Bronchial epithelial cell (primary cell): ENCODE data around the gene FBXO45. TPM values are rescaled to one million over a fixed set of nuclear protein-coding genes. Genes with fewer than 3 reads are reported as not detected.

ENCODE experiments used
- DNase-seq: peaks from one replicate; pipeline ENCODE4 v3.0.0-alpha.2; 2010; ENCODE audit warnings: low read depth
- FAIRE-seq: peaks from 2 replicates; lab custom pipeline; 2011; peaks lifted over from hg19 to GRCh38; lab: Jason Lieb, UNC
- H3K27me3 ChIP-seq: 2 replicates; pipeline ENCODE4 v1.5.1; 2011; ENCODE audit warnings: low read length; ENCODE audit not compliant: control insufficient read depth, insufficient read depth
- H3K36me3 ChIP-seq: 2 replicates; pipeline ENCODE4 v1.5.1; 2011; ENCODE audit warnings: low read length; ENCODE audit not compliant: control insufficient read depth, insufficient read depth
- H3K4me3 ChIP-seq: 2 replicates; pipeline ENCODE4 v1.5.1; 2011; ENCODE audit warnings: mild to moderate bottlenecking, low read depth, low read length, control low read depth
- CTCF ChIP-seq: IDR thresholded peaks from 2 replicates; pipeline ENCODE4 v1.5.1; 2011; ENCODE audit warnings: mild to moderate bottlenecking, moderate library complexity, low read length, control low read depth, inconsistent platforms; ENCODE audit not compliant: insufficient read depth, severe bottlenecking
- total RNA-seq: library from RNA; depleted of rRNA; stranded (reverse); fragments of >200 nt; gene quantifications from 2 replicates; pipeline ENCODE4 v1.2.1, GENCODE V29; 2014

FBXO45 gene
- total RNA-seq, 1 donor from 2014 or later = 26.6 TPM

DNA sequence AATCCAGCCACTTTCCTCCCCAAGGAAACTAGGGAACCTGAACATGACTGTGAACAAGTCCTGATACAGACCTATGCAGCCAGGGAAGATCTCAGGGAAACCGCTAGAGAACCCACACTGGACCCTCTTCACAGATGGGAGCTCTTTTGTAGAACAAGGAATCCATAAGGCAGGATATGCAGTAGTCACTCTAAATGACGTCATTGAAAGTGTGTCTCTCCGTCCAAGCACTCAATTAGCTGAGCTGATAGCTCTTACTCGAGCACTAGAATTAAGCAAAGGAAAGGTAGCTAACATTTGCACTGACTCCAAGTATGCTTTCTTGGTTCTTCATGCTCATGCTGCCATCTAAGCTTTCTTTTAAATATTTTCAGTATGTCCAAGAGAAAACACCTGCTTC, 43.3 kb upstream of the FBXO45 start:
- Histone ChIP-seq H3K36me3 (no peaks in the 10 kb centered on the region), H3K4me3 (no peak overlapping the region), H3K27me3 (no peaks in the 10 kb centered on the region)
- no peak for TF ChIP-seq CTCF
- DNase-seq (no peak), FAIRE-seq (no peak)

- DNase-seq (peak; percentile 21), FAIRE-seq (no peak)
- peak overlapping the region; percentile 31 for H3K4me3 ChIP-seq
- no peaks in the 10 kb centered on the region for H3K27me3 ChIP-seq
- no peaks in the 10 kb centered on the region for H3K36me3 ChIP-seq
- TF ChIP-seq CTCF = peak; percentile 60
Observed at GRCh38 chr3:196528639-196529233, 39.7 kb upstream of the FBXO45 start.

DNA sequence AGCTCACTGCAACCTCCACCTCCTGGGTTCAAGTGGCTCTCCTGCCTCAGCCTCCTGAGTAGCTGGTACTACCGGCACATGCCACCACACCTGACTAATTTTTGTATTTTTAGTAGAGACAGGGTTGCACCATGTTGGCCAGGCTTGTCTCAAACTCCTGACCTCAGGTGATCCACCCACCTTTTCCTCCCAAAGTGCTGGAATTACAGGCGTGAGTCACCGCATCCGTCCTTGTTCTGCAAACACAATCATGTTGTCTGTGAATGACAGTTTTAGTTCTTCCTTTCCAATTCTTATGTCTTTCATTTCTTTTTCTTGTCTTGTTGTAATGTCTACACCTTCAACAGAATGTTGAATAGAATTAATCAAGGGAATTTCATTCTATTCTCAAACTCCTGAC, 37.0 kb upstream of the FBXO45 start:
- Histone ChIP-seq H3K36me3 (no peaks in the 10 kb centered on the region), H3K4me3 (no peak overlapping the region), H3K27me3 (no peaks in the 10 kb centered on the region)
- DNase-seq (peak; percentile 66), FAIRE-seq (no peak)
- no peak for TF ChIP-seq CTCF

DNA sequence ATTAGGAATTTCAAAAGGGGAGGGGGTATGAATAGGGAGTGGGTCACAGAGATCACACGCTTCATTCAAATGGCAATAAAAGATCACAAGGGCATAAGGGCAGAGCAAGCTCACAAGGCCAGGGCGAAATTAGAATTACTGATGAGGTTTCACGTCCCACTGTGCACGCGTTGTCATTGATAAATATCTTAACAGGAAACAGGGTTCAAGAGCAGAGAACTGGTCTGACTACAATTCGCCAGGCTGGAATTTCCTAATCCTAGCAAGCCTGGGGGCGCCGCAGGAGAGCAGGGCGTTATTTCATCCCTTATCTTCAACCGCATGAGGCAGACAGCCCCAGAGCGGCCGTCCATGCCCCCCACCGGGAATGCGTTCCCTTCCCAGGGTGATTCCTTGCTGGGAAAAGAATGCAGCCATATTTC, 35.2 kb upstream of the FBXO45 start:
- DNase-seq = no peak

DNA sequence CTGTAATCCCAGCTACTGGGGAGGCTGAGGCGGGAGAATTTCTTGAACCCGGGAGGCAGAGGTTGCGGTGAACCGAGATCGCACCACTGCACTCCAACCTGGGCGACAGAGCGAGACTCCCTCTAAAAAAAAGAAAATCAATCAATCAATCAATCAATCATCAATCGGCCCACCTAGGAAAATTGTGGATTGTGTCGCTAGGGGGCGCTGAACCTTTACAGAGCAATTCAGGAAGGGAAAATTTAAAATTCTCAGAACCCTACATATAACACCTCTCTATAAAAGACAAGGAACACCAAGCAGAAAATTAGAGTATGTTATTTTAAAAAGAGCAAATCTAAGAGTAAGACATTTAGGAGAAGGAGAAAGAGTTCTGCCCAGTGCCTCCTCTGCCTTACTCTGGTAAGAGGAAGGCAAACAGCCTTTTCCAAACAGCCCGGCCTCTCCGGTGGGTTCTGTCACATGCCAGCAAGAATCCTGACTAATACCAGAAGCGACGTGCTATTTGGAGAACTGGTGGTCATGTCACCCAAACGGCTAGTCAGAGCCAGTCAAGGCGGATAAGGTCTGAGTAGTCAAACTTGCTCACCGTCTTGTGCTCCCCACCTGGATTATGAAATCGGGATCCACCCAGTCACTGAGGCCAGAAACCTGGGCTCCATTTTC, 31.0 kb upstream of the FBXO45 start:
- Histone ChIP-seq H3K27me3 (no peaks in the 10 kb centered on the region), H3K36me3 (no peaks in the 10 kb centered on the region), H3K4me3 (no peak overlapping the region)
- DNase-seq (peak; percentile 92), FAIRE-seq (no peak)
- peak; percentile 58 for TF ChIP-seq CTCF

More for the DNA sequence above, 35.2 kb upstream of the FBXO45 start:
- no peak for FAIRE-seq
- no peak for TF ChIP-seq CTCF
- Histone ChIP-seq H3K36me3 (no peaks in the 10 kb centered on the region), H3K27me3 (no peaks in the 10 kb centered on the region), H3K4me3 (no peak overlapping the region)
